Ishikawa (cell line): ENCODE measurements around the gene KHDRBS2.

ENCODE experiments used
- CEBPB ChIP-seq: IDR thresholded peaks from 2 replicates; pipeline ENCODE4 v1.6.1; 2012
- CREB1 ChIP-seq: IDR thresholded peaks from 2 replicates; pipeline ENCODE4 v1.6.1; 2012; ENCODE audit warnings: low read depth
- EGR1 ChIP-seq: IDR thresholded peaks from 2 replicates; pipeline ENCODE4 v1.6.1; 2012
- EP300 ChIP-seq: IDR thresholded peaks from 2 replicates; pipeline ENCODE4 v1.6.1; 2012; ENCODE audit warnings: borderline replicate concordance
- FOXM1 ChIP-seq: IDR thresholded peaks from 2 replicates; pipeline ENCODE4 v1.6.1; 2012; ENCODE audit warnings: low read depth, borderline replicate concordance
- MAX ChIP-seq: IDR thresholded peaks from 2 replicates; pipeline ENCODE4 v1.6.1; 2012
- NFIC ChIP-seq: IDR thresholded peaks from 2 replicates; pipeline ENCODE4 v1.6.1; 2012
- RAD21 ChIP-seq: IDR thresholded peaks from 2 replicates; pipeline ENCODE4 v1.6.1; 2012; ENCODE audit warnings: low read depth
- REST ChIP-seq: IDR thresholded peaks from 2 replicates; pipeline ENCODE4 v1.6.1; 2012; ENCODE audit warnings: low read depth, mild to moderate bottlenecking
- TAF1 ChIP-seq: IDR thresholded peaks from 2 replicates; pipeline ENCODE4 v1.6.1; 2012; ENCODE audit warnings: low read depth, mild to moderate bottlenecking
- TCF12 ChIP-seq: IDR thresholded peaks from 2 replicates; pipeline ENCODE4 v1.6.1; 2012; ENCODE audit warnings: low read depth
- TEAD4 ChIP-seq: IDR thresholded peaks from 2 replicates; pipeline ENCODE4 v1.6.1; 2012
- YY1 ChIP-seq: IDR thresholded peaks from 2 replicates; pipeline ENCODE4 v1.6.1; 2012; ENCODE audit warnings: low read depth
- ZBTB7A ChIP-seq: IDR thresholded peaks from 2 replicates; pipeline ENCODE4 v1.6.1; 2012; ENCODE audit warnings: low read depth
- TF ChIP-seq, protein P1 (sequence below): IDR thresholded peaks from 2 replicates; pipeline ENCODE4 v1.6.1; 2012

Gene KHDRBS2

GRCh38 chr6:62009445-62009844 lies 276.6 kb downstream of the KHDRBS2 start:
- TF ChIP-seq TAF1: no peak
- no peak for TF ChIP-seq MAX
- TF ChIP-seq ZBTB7A: no peak
- TF ChIP-seq TEAD4: no peak
- no peak for TF ChIP-seq RAD21
- TF ChIP-seq FOXM1: no peak
- no peak for TF ChIP-seq REST
- no peak for TF ChIP-seq TCF12
- no peak for TF ChIP-seq EP300
- no peak for TF ChIP-seq EGR1
- TF ChIP-seq, protein P1, sequence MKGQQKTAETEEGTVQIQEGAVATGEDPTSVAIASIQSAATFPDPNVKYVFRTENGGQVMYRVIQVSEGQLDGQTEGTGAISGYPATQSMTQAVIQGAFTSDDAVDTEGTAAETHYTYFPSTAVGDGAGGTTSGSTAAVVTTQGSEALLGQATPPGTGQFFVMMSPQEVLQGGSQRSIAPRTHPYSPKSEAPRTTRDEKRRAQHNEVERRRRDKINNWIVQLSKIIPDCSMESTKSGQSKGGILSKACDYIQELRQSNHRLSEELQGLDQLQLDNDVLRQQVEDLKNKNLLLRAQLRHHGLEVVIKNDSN: no peak
- TF ChIP-seq YY1: no peak
- TF ChIP-seq CEBPB: no peak
- no peak for TF ChIP-seq CREB1
- TF ChIP-seq NFIC: no peak

DNA sequence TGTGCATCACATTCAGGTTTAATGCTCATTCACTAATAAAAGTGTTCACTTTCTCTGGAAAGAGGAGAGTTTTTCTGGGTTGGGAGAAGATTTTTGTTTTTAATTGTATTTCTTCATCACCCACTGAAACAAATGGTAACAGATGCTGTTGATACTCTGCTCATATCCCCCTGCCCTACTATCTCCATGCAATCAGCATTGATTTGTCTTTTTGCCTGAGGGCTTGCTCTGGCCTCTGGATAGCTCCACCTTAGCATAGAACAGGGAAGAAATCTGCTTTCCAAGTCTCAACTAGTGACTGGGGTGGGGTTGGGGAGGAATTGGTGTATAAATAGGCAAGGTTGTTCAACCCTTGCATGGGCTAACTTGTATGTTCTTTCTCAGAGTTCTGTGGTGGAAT lies 296.4 kb downstream of the KHDRBS2 start:
- TF ChIP-seq TCF12 (no peak), CREB1 (no peak), EP300 (no peak), ZBTB7A (no peak), RAD21 (no peak), FOXM1 (no peak), MAX (no peak)

GRCh38 chr6:61980622-61981021 lies 305.4 kb downstream of the KHDRBS2 start:
- TF ChIP-seq NFIC: no peak
- no peak for TF ChIP-seq ZBTB7A
- TF ChIP-seq YY1: no peak
- no peak for TF ChIP-seq MAX
- TF ChIP-seq TEAD4: no peak
- no peak for TF ChIP-seq EP300
- no peak for TF ChIP-seq CEBPB
- no peak for TF ChIP-seq FOXM1
- no peak for TF ChIP-seq RAD21
- TF ChIP-seq CREB1: no peak

DNA sequence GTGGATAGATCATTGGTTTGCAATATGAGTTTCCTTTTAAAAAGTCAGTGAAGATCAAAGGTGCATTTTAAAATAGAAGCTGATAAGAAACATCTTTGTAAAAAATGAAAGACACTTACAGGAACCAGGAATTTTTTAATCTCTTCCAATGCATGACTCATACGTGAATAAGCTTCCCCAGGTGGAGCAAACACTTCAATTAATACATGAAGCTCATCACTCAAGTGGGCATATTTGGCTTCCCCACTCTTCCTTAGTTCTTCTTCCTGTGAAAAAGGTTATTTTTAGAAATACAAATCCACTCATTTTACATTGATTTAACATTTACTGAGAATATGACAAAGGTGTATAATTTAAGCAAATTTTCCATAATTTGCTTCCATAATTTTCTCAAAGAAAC lies 308.1 kb downstream of the KHDRBS2 start:
- TF ChIP-seq FOXM1 (no peak), NFIC (no peak), ZBTB7A (no peak), CREB1 (no peak), EGR1 (no peak), YY1 (no peak), TEAD4 (no peak), EP300 (no peak), TAF1 (no peak), CEBPB (no peak), TCF12 (no peak), RAD21 (no peak), REST (no peak), MAX (no peak)
- TF ChIP-seq, protein P1: no peak

DNA sequence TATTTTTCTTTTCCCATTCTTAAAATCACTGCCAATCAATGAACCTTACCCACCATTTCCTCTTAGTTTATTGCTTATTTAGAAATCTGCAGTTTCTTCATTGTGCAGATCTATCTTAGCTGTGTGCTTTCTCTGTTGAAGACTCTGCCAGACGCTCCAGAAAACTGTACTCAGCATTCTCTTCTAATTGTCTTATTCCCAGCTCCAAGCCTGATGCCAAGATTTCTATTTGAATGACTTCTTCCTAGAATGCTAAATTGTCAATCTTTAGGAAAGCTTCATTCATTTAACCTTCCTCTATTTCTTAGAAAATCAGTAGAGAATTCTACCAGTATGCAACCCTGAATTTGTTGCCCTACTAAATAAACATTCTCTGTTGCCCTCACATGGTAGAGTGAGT lies 308.9 kb downstream of the KHDRBS2 start:
- no peak for TF ChIP-seq MAX
- TF ChIP-seq, protein P1: no peak
- TF ChIP-seq TEAD4: no peak
- TF ChIP-seq NFIC: no peak
- TF ChIP-seq TAF1: no peak
- no peak for TF ChIP-seq RAD21
- no peak for TF ChIP-seq FOXM1
- TF ChIP-seq CEBPB: no peak
- no peak for TF ChIP-seq EGR1
- no peak for TF ChIP-seq ZBTB7A
- TF ChIP-seq TCF12: no peak
- TF ChIP-seq CREB1: no peak
- no peak for TF ChIP-seq YY1
- TF ChIP-seq REST: no peak
- TF ChIP-seq EP300: no peak
